22Rv1 (cell line): Measurements from ENCODE around the gene FGFR3.

Experiments used
- CTCF ChIP-seq: fragments of 450-650 bp; IDR thresholded peaks from 2 replicates; pipeline ENCODE4 v1.5.1; 2017; ENCODE audit warnings: mild to moderate bottlenecking
- ZFX ChIP-seq: fragments of 450-650 bp; IDR thresholded peaks from 2 replicates; pipeline ENCODE4 v1.6.1; 2017; ENCODE audit warnings: antibody characterized with exemption, borderline replicate concordance

GRCh38 chr4:1834047-1834775, 41.1 kb downstream of the FGFR3 start:
- TF ChIP-seq CTCF (no peak), ZFX (no peak)
